AG08396 (cell line): Measurements from ENCODE around the gene FOS.
A peak's percentile ranks its signal among the peaks of the same experiment; 100 is the strongest.

ENCODE experiments used
- DNase-seq: peaks from one replicate; pipeline ENCODE4 v3.0.0; 2012; ENCODE audit warnings: low spot score, mixed read lengths

The FOS gene

DNA sequence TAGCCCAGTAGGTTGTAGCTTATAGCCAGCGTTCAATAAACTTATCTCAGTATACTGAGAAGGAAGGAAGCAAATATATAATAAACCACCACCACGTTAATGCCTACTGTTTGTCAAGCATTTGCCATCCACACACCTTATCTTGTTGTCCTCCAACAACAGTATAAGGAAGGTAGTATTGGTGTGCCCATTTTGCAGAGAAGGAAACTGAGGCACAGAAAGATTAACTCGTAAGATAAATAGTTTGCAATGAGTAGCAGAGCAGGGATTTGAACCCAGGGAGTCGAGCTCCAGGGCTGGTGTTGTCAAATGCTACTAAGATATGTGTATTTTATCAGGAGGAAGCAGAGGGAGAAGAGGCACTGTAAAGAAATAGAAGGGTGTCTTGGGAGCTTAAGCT is 27.8 kb upstream of the FOS start:
- DNase-seq = no peak

DNA sequence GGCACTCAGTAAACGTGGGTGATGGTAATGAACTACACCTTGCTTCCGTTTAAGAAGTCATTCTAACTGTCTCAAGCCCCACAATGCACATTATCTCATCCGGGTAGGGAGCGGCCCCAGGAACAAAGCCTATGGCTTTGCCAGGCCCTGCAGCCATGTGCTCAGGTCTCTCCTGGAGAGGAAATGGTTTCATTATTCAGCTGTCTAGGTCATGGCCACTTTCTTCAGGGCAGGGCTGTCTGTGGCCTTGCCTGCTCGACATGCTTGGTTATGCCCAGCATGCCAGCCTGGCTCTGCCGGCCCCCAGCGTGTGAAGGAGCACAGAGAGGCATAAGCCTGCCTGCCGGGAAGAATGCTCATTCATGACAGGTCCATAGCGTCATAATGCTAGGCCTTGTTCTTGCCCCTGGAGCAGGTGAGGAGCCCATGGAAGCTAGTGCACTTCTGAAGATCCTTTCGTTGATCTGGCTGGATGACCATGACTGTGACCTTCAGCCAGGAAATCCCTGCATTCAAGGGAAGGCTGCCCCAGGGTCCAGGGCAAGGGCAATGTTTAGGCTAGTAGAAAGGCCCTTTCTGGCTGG is 26.3 kb upstream of the FOS start:
- DNase-seq = no peak

DNA sequence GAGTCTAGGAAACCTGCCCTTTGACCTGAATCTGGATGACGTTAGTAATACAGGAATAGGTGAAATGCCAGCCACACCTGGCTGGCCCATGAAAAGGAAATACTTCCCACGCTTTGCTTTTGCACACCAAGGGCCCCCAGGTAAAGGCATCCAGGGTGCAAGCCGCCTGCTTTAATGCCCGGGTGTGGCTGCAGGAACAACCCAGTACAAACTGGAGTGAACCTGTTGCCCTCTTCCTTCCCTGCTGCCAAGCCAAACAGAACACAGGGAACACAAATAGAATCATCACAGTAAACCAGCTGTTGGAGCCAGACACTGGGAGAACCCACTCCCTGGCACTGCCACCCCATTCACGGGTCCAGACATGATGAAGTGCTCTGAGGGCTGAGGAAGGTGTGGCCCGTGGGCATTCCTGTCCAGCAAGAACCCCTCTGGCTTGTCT is 24.2 kb upstream of the FOS start:
- no peak for DNase-seq

DNA sequence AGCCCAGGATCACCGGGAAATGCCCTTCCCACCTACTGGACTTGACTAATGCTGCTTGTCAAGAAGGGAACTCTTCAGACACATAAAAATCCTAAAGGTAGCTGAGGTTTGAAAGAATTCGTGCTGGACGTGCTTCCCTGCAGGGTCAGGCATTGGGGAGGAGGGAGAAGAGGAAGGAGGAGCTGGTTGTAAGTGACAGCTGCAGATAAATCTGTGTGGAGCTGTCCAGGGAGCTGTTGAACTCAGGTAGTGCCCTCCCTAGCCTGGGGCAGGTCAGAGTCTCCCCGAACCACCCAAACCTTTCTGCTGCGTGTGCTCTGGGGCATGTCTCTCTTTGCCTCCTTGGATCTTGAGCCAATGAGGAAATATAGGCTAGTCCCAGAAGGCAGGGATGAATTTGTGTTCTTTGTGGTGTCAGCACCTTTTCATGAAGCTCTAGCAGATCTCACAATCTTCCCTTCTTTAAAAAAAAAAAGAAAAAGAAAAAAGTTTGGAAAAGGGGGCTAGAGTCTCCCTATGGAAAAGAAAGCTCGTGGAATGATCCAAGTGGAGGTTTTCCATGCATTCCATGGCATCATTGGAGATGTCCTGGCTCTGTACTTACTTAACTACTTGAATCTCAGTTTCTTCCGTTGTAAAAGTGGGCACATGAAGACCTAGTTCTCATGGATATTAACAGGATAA is 23.6 kb upstream of the FOS start:
- no peak for DNase-seq

DNA sequence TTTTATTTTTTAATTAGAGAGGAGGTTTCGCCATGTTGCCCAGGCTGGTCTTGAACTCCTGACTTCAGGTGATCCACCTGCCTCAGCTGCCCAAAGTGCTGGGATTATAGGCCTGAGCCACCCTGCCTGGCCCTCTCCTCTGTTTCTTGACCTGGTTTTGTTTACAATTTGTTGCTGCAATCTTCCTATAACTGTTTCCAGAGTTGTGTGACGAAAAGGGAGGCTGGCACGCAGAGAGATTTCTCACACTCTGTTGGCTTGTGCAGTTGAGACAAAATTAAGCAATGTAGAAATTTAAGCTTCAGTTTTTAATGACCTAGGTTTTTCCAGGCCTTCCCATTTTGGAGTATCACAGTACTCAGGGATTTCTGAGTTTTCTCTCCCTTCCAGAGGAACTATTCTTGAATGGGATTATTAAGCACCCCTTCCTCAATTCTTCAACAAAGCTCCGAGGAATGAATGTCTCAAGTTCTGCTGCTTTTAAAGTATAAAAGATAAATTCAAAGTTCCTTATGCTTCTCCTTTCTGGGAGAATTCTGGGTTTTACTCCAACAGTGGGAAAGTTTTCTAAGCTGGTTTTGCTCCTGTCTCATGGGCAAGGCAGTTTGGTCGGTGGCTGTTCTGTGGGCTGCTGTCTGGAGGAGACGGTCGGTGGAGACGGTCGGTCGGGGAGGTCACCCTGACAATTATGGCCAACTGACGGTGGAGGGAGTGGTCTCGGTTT is 20.4 kb upstream of the FOS start:
- DNase-seq = no peak

DNA sequence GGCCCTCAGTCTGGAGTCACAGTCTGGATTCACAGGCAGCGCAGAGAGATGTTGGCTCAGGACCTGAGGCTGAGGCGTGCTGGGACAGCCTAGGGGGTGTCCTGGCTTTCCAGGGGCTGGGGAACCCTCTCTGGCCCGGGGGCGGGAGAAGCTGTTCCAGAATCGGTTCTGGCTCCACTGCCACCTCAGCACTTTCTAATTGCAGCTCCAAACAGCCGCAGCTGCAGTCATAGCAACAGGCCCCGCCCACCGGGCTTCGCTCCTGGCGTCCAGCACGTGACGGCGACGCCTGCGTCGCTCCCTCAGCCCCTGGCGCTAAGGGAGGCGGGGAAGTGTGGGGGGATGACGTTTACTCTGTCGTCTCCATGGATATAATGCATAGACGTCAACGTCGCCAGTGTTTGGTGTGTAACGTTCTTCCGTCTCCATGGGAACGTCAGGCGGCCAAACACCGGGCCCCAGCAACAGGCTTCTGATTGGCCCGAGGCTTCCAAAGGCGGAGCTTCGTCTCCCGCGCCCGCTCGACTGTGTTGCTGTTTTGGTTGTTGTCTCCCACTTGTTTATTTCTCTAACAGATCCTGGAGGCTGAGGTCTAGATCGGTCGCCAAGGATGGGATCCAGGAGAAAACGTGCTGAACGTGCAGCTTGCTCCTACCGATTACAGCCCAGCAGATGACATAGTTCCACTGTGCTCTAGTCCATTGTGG is 19.7 kb upstream of the FOS start:
- DNase-seq = peak; percentile 93

DNA sequence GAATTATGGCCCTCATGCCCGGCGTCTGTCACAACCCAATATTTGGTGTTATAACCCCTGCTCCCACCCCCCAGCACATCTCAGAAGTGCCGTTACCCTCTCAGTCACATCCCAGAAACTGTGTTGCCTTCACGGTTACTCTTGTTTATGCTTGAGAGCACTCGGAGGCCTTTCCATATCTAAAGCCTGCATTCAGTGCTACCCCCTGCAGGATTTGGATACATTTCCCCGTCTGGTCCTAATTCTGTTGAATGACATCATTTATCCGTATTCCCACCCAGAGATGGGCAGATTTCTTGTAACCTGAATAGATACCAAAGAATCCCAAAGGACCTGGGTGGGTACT is 19.1 kb upstream of the FOS start:
- DNase-seq = peak; percentile 24

DNA sequence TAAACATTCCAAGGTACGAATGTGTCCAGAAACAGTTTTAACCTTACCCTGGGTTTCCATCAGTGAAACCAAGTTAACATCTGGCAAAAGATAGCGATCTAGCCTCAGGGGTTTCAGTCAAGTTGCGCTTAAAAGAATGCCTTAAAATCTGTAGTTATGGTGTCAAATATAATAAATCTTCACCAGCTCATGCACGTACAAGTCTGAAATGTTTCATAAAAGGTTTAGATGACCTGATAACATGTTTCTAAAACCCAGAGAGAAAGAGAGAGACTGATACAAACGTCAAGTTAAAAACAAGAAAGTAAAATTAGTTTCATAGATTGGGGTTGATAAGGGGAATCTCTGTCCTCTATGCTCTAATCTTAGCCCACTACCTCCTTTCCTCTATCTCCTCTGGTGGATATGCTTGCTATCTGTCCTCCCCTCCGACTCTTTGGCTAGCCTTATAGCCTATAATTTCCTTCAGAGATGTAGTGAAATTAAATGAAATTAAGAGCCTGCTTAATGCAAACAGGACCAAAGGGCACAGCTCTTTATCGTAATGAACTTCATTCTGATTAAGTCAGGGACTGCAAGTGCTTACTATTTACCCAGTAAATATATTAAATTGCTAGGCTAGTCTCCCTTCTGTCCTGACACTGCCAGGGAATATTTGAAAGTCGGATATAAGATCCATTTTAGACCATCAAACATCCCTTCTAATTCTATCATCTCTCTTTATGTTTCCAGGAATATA is 18.4 kb upstream of the FOS start:
- no peak for DNase-seq

DNA sequence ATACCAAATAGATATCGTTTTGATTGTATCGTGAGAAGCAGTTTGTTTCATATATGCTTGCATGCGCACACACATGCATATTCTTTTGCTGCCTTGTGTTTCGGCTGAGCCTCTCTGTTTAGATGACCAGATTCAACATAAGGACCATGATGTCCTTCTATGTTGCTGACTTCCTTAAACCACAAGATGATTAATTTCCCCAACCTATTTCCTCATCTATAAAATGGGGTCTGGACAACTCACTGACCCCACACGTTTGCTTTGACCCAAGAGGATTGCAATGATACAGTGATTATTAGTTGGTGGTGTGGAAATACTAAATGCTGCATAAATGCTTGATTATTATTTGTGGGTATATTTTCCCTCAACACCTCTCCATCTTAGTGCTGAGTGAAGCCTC is 16.8 kb upstream of the FOS start:
- DNase-seq = no peak

DNA sequence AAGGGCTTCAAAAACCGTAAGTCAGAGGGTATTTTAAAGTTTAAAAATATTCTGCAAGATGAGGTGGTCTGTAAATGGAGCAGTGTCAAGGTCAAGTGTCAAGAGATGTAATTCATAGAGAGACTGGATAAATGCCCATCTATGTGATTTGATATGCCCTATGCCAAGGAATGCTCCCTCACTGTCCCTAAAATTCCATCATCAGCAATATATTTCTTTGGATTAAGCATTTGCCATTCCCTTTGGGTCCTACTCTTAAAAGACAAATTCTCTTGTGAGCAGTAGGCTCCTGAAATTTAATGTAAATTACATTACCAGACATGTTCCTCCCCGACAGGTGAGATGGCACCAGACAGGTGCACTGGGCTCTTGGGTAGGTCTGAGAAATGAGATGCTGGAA is 16.0 kb upstream of the FOS start:
- DNase-seq = no peak

DNA sequence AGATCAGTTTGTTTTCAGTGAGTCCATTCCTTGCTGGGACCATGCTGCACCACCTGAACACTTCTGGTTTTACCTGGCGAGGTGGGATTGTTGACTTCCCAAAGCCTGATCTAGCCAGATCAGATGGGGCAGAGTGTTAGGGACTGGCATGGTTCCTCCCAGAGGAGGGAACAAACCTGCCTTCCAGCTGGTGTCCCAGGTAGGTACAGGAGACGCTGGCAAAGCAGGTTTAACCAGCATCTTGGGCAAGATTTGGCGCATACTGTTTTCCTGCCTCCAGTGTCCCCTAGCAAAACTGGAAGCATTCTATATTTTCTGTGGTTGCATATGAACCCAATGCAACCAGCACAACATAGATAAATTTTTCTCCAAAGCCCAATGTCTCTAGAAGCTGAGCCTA is 14.6 kb upstream of the FOS start:
- no peak for DNase-seq

DNA sequence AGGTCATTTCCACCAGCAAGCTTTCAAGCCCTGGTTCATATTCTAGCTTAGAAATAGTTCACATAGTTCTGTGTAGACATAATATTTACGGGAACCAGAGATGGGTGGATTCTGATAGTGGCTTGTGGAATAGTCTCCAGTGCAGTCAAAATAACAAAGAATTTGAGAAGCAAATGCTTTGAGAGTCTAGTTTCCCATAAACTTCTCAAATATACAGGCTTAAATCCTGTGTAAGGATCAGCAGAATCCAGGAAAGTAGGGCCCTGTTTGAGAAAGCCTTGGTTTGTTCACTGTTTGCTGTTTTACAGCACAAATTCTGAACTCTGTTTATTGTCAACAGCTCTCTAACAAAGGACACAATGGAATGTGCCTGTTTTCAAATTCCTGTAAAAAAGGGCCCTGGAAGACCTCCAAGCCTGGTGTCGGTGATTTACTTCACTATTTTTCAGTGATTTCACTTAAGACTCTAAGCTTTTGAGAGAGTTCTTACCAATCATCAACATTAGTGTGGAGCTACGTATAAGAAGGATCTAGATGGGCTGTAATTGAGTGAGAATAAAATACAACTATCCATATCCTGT is 11.4 kb upstream of the FOS start:
- peak; percentile 23 for DNase-seq

DNA sequence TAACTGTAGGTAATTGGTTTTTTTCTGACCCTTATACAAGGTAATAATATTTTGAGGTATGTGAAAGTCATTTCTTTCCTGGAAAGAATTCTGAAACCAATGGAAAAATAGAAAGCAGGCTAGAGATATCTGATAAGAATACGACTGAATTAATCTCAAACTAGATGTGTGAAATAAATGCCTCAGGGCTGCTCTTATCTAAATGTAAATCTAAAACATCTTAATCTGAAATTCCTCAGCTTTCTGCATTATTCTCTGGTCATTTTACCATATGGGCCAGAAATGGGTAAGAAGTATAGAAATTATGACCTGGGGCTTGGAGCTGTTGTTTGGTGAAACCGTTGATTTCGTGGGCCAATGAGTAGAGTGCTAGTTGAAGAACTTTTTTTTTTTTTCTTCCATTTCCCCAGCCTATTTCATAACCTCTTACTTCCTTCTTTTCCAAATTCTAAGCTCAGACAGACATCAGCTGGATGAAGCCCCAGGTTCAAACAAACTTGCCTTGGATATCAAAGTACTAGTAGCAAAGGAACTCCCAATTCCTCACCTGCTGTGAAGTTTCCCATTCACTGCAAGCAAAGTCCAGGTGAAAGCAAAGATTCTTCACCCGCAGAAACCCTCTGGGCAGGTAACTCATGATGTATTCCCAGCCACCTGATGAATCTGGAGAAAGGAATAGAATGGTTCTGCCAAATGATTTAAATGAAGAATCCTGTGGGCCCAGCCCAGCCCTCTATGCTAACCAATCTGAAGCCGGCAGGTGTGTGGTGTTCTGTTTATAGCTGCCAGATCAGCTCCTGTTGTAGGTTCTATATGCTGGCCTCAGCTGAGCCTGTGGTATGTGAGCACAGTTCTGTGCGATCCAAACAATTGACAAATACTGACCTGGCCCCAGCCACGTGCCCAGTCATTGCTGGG is 9.7 kb upstream of the FOS start:
- no peak for DNase-seq

DNA sequence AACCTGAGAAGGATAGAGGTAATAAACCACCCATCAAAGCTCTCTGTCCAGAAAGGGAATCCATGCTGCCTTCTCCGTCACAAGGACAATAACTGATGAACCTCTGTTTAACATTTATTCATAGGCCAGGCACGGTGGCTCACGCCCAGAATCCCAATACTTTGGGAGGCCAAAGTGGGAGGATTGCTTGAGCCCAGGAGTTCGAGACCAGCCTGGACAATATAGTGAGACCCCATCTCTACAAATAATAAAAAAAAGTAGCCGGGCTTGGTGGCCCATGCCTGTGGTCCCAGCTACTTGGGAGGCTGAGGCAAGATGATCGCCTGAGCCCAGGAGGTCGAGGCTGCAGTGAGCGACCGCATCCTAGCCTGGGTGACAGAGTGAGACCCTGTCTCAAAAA is 7.1 kb upstream of the FOS start:
- no peak for DNase-seq

DNA sequence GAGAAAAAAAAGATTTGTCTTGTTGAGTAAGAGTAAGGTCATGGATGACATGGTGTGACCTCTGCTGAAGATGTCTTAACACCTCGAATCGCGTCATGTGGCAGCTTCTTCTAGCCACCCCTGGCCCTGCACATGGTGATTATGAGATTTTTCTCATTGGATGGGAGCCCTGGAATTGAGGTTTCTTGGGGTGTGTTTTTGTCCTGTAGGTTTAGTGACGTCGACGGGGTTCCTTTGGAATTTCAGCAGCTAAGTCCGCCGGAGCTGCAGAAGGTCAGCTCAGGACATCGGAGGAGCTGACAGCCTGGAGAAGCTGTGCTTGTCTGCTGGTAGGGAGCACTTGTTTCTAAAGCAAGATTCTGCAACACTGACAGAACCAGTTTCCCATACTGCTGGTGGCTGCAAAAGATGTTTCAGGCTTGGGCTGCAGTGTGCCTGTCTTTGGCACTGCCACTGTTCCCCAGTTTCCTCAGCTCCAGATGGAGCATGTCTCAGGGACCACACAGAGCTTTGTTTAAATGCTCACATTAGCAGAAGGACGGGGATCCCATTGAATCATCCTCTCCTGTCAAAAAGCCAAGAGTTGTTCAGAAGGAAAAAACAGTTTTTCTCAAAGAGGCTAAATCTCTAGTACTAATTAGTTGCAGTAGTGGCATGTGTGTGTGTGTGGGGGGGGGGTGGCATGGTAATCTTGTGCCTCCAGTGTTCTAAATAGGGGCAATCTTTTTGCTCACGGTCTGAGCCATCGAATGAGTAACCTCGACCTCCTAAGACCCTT is 5.2 kb upstream of the FOS start:
- DNase-seq = peak; percentile 74

DNA sequence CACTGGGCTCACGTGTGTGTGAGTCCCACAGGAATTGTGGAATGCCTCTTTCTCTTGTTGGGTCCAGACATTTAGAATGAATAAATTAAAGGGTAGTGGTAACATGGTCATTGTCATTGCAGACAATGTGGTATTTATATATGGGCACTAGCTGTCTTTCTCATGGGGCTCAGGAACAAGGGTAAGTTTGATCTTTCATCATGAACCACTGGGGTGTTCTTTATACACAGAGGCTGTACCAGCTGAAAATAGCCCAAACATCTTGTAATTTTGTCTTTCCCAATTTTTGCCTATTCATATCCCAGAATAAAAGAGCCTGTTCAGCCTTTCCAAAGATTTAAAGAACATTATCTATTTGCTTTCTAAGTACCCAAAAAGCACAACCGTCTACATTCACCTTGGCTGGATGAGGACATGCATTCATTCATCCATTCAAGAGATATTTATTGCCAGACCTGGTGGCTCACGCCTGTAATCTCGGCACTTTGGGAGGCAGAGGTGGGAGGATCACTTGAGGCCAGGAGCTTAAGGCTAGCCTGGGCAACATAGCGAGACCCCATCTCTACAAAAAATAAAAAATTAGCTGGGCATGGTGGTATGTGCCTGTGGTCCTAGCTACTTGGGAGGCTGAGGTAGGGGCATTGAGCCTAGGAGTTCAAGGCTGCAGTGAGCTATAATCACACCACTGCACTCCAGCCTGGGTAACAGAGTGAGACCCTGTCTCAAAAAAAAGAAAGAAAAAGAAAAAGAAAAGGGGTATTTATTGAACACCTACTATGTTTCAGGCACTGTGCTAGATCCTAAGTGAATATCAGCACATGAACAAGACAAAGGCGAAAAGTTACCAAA is 4.4 kb upstream of the FOS start:
- no peak for DNase-seq

DNA sequence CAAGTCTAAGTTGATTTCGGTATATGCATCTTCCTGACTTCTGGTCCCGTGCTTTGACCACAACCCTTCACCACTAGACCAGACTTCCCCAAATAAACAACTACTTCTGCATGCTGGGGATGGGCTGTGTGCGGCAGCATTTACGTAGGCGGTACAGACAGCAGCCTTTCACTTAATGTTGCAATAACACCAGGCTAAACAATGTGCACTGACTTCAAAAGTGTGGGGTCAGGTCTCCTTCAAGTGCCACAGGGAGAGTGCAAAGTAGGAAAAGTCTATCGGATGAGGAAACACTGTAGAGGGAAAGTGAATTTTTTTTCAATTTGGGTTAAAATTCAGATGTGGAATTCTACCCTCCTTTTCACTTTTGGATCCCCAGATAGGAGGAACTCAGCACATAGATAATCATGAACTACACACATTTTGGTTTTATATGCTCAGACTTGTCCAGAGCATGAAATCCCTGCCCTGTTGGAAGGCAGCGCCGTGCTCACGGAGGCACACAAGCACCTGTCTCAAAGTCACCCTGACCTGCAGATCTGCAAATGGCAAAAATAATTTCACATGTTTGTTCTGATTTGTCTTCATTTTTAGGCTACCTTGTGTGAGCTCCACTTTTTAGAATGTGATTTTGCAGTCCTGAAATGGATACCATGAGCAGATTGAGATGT is 3.6 kb upstream of the FOS start:
- no peak for DNase-seq

DNA sequence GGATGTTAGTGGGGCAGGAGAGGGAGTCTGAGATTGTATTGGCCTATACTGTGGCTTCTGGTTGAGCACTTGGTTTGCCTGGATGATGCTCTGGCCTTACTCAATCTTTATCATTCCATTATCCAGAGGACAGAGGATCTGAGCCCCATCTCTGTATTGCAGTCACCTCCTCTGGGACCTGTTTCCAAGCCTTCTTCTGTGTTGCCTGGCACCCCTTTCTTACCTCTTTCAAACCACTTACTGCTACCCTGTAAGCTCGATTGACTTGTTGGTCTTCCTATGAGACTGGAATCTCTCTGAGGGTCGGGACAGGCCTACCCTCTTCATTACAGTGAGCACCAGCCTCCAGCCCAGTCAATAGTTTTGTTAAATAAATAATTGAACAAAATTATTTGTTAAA is 3.0 kb upstream of the FOS start:
- DNase-seq = no peak
